ENCODE data around the gene WDR35.
"Not testable (repeated sequence)": the region's sequence is repeated elsewhere in the genome, so short reads cannot be mapped to it uniquely, and the experiment has no call there.

WDR35 gene

GRCh38 chr2:19897623-19898245 is 92.2 kb downstream of the WDR35 start:
- Mint-ChIP-seq H3K9me3 (no peaks in the 10 kb centered on the region), H3K36me3 (peaks cover 6% of the 10 kb centered on the region), H3K4me3 (no peak overlapping the region), H3K27me3 (no peaks in the 10 kb centered on the region), H3K4me1 (peaks cover 46% of the 10 kb centered on the region), H3K27ac (no peak overlapping the region)
- ATAC-seq: no peak

- Mint-ChIP-seq H3K9me3 (peaks cover 4% of the 10 kb centered on the region), H3K27ac (no peak overlapping the region), H3K4me1 (peaks cover 49% of the 10 kb centered on the region), H3K27me3 (no peaks in the 10 kb centered on the region), H3K4me3 (no peak overlapping the region), H3K36me3 (peaks cover 16% of the 10 kb centered on the region)
- ATAC-seq: no peak
Measured at GRCh38 chr2:19895535-19895934, 94.4 kb downstream of the WDR35 start.

- no peaks in the 10 kb centered on the region for H3K27me3 Mint-ChIP-seq
- ATAC-seq: no peak
- H3K36me3 Mint-ChIP-seq: peaks cover 28% of the 10 kb centered on the region
- H3K27ac Mint-ChIP-seq: no peak overlapping the region
- H3K4me1 Mint-ChIP-seq: peaks cover 44% of the 10 kb centered on the region
- H3K4me3 Mint-ChIP-seq: no peak overlapping the region
- H3K9me3 Mint-ChIP-seq: peaks cover 4% of the 10 kb centered on the region
Measured at GRCh38 chr2:19894134-19894792, 95.6 kb downstream of the WDR35 start.

GRCh38 chr2:19893520-19894133 is 96.3 kb downstream of the WDR35 start:
- Mint-ChIP-seq H3K4me1 (peaks cover 41% of the 10 kb centered on the region), H3K9me3 (peaks cover 4% of the 10 kb centered on the region), H3K27me3 (no peaks in the 10 kb centered on the region), H3K27ac (no peak overlapping the region), H3K4me3 (no peak overlapping the region), H3K36me3 (peaks cover 28% of the 10 kb centered on the region)
- no peak for ATAC-seq

- not testable (repeated sequence) for H3K9me3 Mint-ChIP-seq, H3K4me3 Mint-ChIP-seq, H3K27me3 Mint-ChIP-seq
- peaks cover 28% of the 10 kb centered on the region for H3K4me1 Mint-ChIP-seq
- ATAC-seq: peak; percentile 41
- peaks cover 28% of the 10 kb centered on the region for H3K36me3 Mint-ChIP-seq
- H3K27ac Mint-ChIP-seq: peak overlapping the region; percentile 33
Measured at GRCh38 chr2:19891971-19892370, 97.9 kb downstream of the WDR35 start.

GRCh38 chr2:19890104-19890503 is 99.8 kb downstream of the WDR35 start:
- Mint-ChIP-seq H3K9me3 (peaks cover 4% of the 10 kb centered on the region), H3K27ac (no peak overlapping the region), H3K4me3 (no peak overlapping the region), H3K4me1 (peaks cover 36% of the 10 kb centered on the region), H3K36me3 (peaks cover 28% of the 10 kb centered on the region), H3K27me3 (no peaks in the 10 kb centered on the region)
- no peak for ATAC-seq

- ATAC-seq: no peak
- peaks cover 4% of the 10 kb centered on the region for H3K9me3 Mint-ChIP-seq
- no peaks in the 10 kb centered on the region for H3K27me3 Mint-ChIP-seq
- H3K27ac Mint-ChIP-seq: no peak overlapping the region
- peaks cover 22% of the 10 kb centered on the region for H3K36me3 Mint-ChIP-seq
- H3K4me3 Mint-ChIP-seq: no peak overlapping the region
- H3K4me1 Mint-ChIP-seq: peaks cover 27% of the 10 kb centered on the region
Measured at GRCh38 chr2:19888831-19889230, 101.1 kb downstream of the WDR35 start.

- H3K36me3 Mint-ChIP-seq: peaks cover 22% of the 10 kb centered on the region
- no peak for ATAC-seq
- H3K27me3 Mint-ChIP-seq: no peaks in the 10 kb centered on the region
- H3K4me3 Mint-ChIP-seq: no peak overlapping the region
- H3K9me3 Mint-ChIP-seq: peaks cover 4% of the 10 kb centered on the region
- peaks cover 22% of the 10 kb centered on the region for H3K4me1 Mint-ChIP-seq
- H3K27ac Mint-ChIP-seq: no peak overlapping the region
Measured at GRCh38 chr2:19887510-19887909, 102.4 kb downstream of the WDR35 start.

GRCh38 chr2:19886261-19886660 is 103.6 kb downstream of the WDR35 start:
- no peak overlapping the region for H3K4me3 Mint-ChIP-seq
- peaks cover 15% of the 10 kb centered on the region for H3K4me1 Mint-ChIP-seq
- H3K9me3 Mint-ChIP-seq: no peaks in the 10 kb centered on the region
- no peaks in the 10 kb centered on the region for H3K27me3 Mint-ChIP-seq
- ATAC-seq: no peak
- H3K36me3 Mint-ChIP-seq: peaks cover 15% of the 10 kb centered on the region
- no peak overlapping the region for H3K27ac Mint-ChIP-seq

- Mint-ChIP-seq H3K36me3 (peaks cover 15% of the 10 kb centered on the region), H3K27ac (no peak overlapping the region), H3K27me3 (no peaks in the 10 kb centered on the region), H3K9me3 (no peaks in the 10 kb centered on the region), H3K4me3 (no peak overlapping the region), H3K4me1 (peaks cover 20% of the 10 kb centered on the region)
- ATAC-seq: no peak
Measured at GRCh38 chr2:19885791-19886190, 104.1 kb downstream of the WDR35 start.

- ATAC-seq: no peak
- H3K27me3 Mint-ChIP-seq: no peaks in the 10 kb centered on the region
- peaks cover 24% of the 10 kb centered on the region for H3K4me1 Mint-ChIP-seq
- no peaks in the 10 kb centered on the region for H3K36me3 Mint-ChIP-seq
- no peaks in the 10 kb centered on the region for H3K9me3 Mint-ChIP-seq
- no peak overlapping the region for H3K27ac Mint-ChIP-seq
- no peak overlapping the region for H3K4me3 Mint-ChIP-seq
Measured at GRCh38 chr2:19883971-19884720, 105.8 kb downstream of the WDR35 start.

GRCh38 chr2:19883486-19883885 is 106.4 kb downstream of the WDR35 start:
- no peaks in the 10 kb centered on the region for H3K36me3 Mint-ChIP-seq
- no peaks in the 10 kb centered on the region for H3K9me3 Mint-ChIP-seq
- no peak overlapping the region for H3K27ac Mint-ChIP-seq
- peaks cover 27% of the 10 kb centered on the region for H3K4me1 Mint-ChIP-seq
- no peaks in the 10 kb centered on the region for H3K27me3 Mint-ChIP-seq
- ATAC-seq: no peak
- no peak overlapping the region for H3K4me3 Mint-ChIP-seq

- no peak for ATAC-seq
- H3K9me3 Mint-ChIP-seq: no peaks in the 10 kb centered on the region
- no peak overlapping the region for H3K4me3 Mint-ChIP-seq
- H3K36me3 Mint-ChIP-seq: no peaks in the 10 kb centered on the region
- peaks cover 27% of the 10 kb centered on the region for H3K4me1 Mint-ChIP-seq
- H3K27me3 Mint-ChIP-seq: no peaks in the 10 kb centered on the region
- no peak overlapping the region for H3K27ac Mint-ChIP-seq
Measured at GRCh38 chr2:19882286-19882685, 107.6 kb downstream of the WDR35 start.

- no peak overlapping the region for H3K4me3 Mint-ChIP-seq
- H3K9me3 Mint-ChIP-seq: no peaks in the 10 kb centered on the region
- H3K27ac Mint-ChIP-seq: no peak overlapping the region
- H3K27me3 Mint-ChIP-seq: no peaks in the 10 kb centered on the region
- H3K36me3 Mint-ChIP-seq: peaks cover 2% of the 10 kb centered on the region
- ATAC-seq: no peak
- H3K4me1 Mint-ChIP-seq: peaks cover 27% of the 10 kb centered on the region
Measured at GRCh38 chr2:19881908-19882265, 108.0 kb downstream of the WDR35 start.

- peaks cover 6% of the 10 kb centered on the region for H3K36me3 Mint-ChIP-seq
- no peaks in the 10 kb centered on the region for H3K9me3 Mint-ChIP-seq
- H3K27me3 Mint-ChIP-seq: no peaks in the 10 kb centered on the region
- no peak for ATAC-seq
- no peak overlapping the region for H3K27ac Mint-ChIP-seq
- H3K4me3 Mint-ChIP-seq: no peak overlapping the region
- H3K4me1 Mint-ChIP-seq: peaks cover 27% of the 10 kb centered on the region
Measured at GRCh38 chr2:19881221-19881907, 108.5 kb downstream of the WDR35 start.

Measured in stimulated activated memory B cell treated with anti-CD40 and anti-IgM and Interleukin-4, amounts not matched to agents 10 μg/mL and 1 μg/mL and 100 μg/mL, for 72 hours (primary cell).